SK-N-SH treated with all-trans-retinoic acid at 6 μM for 48 hours (cell line): ENCODE results near the gene C1QTNF4.

ENCODE experiments used
- CSRNP3 ChIP-seq: fragments of 250-450 bp; sonication (Bioruptor Pico); IDR thresholded peaks from 2 replicates; pipeline ENCODE4 v1.5.1; 2021; ENCODE audit warnings: mild to moderate bottlenecking, moderate library complexity
- GLIS3 ChIP-seq: fragments of 250-450 bp; sonication (Bioruptor Pico); IDR thresholded peaks from 2 replicates; pipeline ENCODE4 v1.5.0; 2020; ENCODE audit warnings: mild to moderate bottlenecking, moderate library complexity
- ISL1 ChIP-seq: fragments of 250-450 bp; sonication (Bioruptor Pico); IDR thresholded peaks from 2 replicates; pipeline ENCODE4 v2.1.2; 2022; ENCODE audit warnings: mild to moderate bottlenecking, moderate library complexity
- OSR1 ChIP-seq: fragments of 250-450 bp; sonication (Bioruptor Pico); IDR thresholded peaks from 2 replicates; pipeline ENCODE4 v1.8.0; 2022; ENCODE audit warnings: moderate library complexity, mild to moderate bottlenecking, inconsistent platforms
- PPARA ChIP-seq: fragments of 250-450 bp; sonication (Bioruptor Pico); IDR thresholded peaks from 2 replicates; pipeline ENCODE4 v1.5.0; 2020; ENCODE audit warnings: mild to moderate bottlenecking, borderline replicate concordance
- RARB ChIP-seq: fragments of 250-450 bp; sonication (Bioruptor Pico); IDR thresholded peaks from 2 replicates; pipeline ENCODE4 v1.8.0; 2021; ENCODE audit warnings: mild to moderate bottlenecking, moderate library complexity
- ZC3H10 ChIP-seq: fragments of 250-450 bp; sonication (Bioruptor Pico); IDR thresholded peaks from 2 replicates; pipeline ENCODE4 v1.5.1; 2021; ENCODE audit warnings: mild to moderate bottlenecking, moderate library complexity
- ZFP3 ChIP-seq: fragments of 250-450 bp; sonication (Bioruptor Pico); IDR thresholded peaks from 2 replicates; pipeline ENCODE4 v1.5.0; 2020; ENCODE audit warnings: mild to moderate bottlenecking, moderate library complexity
- ZFP30 ChIP-seq: fragments of 450-650 bp; formaldehyde crosslinking; IDR thresholded peaks from 2 replicates; pipeline ENCODE4 v1.5.0; 2022; ENCODE audit warnings: mild to moderate bottlenecking, moderate library complexity
- TF ChIP-seq, protein P1 (sequence below): fragments of 250-450 bp; sonication (Bioruptor Pico); IDR thresholded peaks from 2 replicates; pipeline ENCODE4 v1.8.0; 2021; ENCODE audit warnings: low read depth, mild to moderate bottlenecking, moderate library complexity, borderline replicate concordance
- TF ChIP-seq, protein P2 (sequence below): fragments of 250-450 bp; sonication (Bioruptor Pico); IDR thresholded peaks from 2 replicates; pipeline ENCODE4 v1.8.0; 2020; ENCODE audit warnings: mild to moderate bottlenecking, moderate library complexity, borderline replicate concordance
- TF ChIP-seq, protein P3 (sequence below): fragments of 250-450 bp; sonication (Bioruptor Pico); IDR thresholded peaks from 2 replicates; pipeline ENCODE4 v1.5.1; 2020; ENCODE audit warnings: low read depth, mild to moderate bottlenecking, moderate library complexity

DNA sequence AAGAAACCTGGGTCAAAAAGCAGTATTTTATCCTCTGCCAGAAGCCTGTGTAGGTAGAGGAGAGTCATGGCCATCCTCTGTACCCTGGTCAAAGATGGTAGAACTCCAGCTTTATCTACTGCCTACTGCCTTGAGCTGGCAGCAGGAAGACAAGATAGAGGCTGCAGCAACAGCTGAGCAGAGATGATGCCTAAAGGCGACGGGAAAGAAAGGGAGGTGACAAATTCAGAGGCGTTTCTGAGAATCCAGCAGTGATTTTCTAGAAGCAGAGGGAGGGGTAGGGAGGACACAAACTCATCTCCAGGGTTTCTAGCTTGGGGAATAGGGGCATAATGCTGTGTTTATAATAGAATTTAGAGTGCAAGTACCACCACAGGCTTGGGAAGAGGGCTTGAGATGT lies 15.5 kb upstream of the C1QTNF4 start:
- no peak for TF ChIP-seq ZFP30 (CRISPR knock-in tag)
- TF ChIP-seq OSR1 (CRISPR knock-in tag) = no peak
- TF ChIP-seq, protein P1, sequence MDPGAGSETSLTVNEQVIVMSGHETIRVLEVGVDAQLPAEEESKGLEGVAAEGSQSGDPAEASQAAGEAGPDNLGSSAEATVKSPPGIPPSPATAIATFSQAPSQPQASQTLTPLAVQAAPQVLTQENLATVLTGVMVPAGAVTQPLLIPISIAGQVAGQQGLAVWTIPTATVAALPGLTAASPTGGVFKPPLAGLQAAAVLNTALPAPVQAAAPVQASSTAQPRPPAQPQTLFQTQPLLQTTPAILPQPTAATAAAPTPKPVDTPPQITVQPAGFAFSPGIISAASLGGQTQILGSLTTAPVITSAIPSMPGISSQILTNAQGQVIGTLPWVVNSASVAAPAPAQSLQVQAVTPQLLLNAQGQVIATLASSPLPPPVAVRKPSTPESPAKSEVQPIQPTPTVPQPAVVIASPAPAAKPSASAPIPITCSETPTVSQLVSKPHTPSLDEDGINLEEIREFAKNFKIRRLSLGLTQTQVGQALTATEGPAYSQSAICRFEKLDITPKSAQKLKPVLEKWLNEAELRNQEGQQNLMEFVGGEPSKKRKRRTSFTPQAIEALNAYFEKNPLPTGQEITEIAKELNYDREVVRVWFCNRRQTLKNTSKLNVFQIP (CRISPR knock-in tag) = no peak
- TF ChIP-seq RARB (CRISPR knock-in tag) = no peak
- TF ChIP-seq, protein P2, sequence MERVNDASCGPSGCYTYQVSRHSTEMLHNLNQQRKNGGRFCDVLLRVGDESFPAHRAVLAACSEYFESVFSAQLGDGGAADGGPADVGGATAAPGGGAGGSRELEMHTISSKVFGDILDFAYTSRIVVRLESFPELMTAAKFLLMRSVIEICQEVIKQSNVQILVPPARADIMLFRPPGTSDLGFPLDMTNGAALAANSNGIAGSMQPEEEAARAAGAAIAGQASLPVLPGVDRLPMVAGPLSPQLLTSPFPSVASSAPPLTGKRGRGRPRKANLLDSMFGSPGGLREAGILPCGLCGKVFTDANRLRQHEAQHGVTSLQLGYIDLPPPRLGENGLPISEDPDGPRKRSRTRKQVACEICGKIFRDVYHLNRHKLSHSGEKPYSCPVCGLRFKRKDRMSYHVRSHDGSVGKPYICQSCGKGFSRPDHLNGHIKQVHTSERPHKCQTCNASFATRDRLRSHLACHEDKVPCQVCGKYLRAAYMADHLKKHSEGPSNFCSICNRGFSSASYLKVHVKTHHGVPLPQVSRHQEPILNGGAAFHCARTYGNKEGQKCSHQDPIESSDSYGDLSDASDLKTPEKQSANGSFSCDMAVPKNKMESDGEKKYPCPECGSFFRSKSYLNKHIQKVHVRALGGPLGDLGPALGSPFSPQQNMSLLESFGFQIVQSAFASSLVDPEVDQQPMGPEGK (CRISPR knock-in tag) = no peak
- TF ChIP-seq ISL1 (CRISPR knock-in tag) = no peak
- TF ChIP-seq GLIS3 = no peak
- TF ChIP-seq PPARA (CRISPR knock-in tag) = no peak
- no peak for TF ChIP-seq ZFP3
- TF ChIP-seq, protein P3, sequence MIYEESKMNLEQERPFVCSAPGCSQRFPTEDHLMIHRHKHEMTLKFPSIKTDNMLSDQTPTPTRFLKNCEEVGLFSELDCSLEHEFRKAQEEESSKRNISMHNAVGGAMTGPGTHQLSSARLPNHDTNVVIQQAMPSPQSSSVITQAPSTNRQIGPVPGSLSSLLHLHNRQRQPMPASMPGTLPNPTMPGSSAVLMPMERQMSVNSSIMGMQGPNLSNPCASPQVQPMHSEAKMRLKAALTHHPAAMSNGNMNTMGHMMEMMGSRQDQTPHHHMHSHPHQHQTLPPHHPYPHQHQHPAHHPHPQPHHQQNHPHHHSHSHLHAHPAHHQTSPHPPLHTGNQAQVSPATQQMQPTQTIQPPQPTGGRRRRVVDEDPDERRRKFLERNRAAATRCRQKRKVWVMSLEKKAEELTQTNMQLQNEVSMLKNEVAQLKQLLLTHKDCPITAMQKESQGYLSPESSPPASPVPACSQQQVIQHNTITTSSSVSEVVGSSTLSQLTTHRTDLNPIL (CRISPR knock-in tag) = no peak
- no peak for TF ChIP-seq CSRNP3
- no peak for TF ChIP-seq ZC3H10
